BLaER1 treated with 17β-estradiol and CSF1 and Interleukin-3, amounts not matched to agents 10 nM and 100 nM (cell line): Measurements from ENCODE around the gene URAD.

Experiments
- H3K27ac ChIP-seq, 11 experiments: shearing (Covaris generic); formaldehyde crosslinking; 2 replicates each; pipeline ENCODE4 v1.8.1; 2022
- H3K27me3 ChIP-seq, 11 experiments: shearing (Covaris generic); formaldehyde crosslinking; 2 replicates each; pipeline ENCODE4 v1.8.1; 2022
- H3K36me3 ChIP-seq, 11 experiments: shearing (Covaris generic); formaldehyde crosslinking; 2 replicates each; pipeline ENCODE4 v1.8.1; 2022
- H3K4me1 ChIP-seq, 10 experiments: shearing (Covaris generic); formaldehyde crosslinking; 2 replicates each; pipeline ENCODE4 v1.8.1; 2022
- H3K4me2 ChIP-seq, 11 experiments: shearing (Covaris generic); formaldehyde crosslinking; 2 replicates each; pipeline ENCODE4 v1.8.1; 2022
- H3K4me3 ChIP-seq, 10 experiments: shearing (Covaris generic); formaldehyde crosslinking; 2 replicates each; pipeline ENCODE4 v1.8.1; 2022
- H3K9ac ChIP-seq, 11 experiments: shearing (Covaris generic); formaldehyde crosslinking; 2 replicates each; pipeline ENCODE4 v1.8.1; 2022
- H3K9me3 ChIP-seq, 11 experiments: shearing (Covaris generic); formaldehyde crosslinking; replicated peaks in 1 of 11; 2 replicates each; pipeline ENCODE4 v1.8.1; 2022
- H4K20me1 ChIP-seq, 11 experiments: shearing (Covaris generic); formaldehyde crosslinking; 2 replicates each; pipeline ENCODE4 v1.8.1; 2022
- Cebpa-rat ChIP-seq, 11 experiments: shearing (Covaris generic); IDR thresholded peaks; 2 replicates each; pipeline ENCODE4 v1.8.1; 2022

URAD gene

GRCh38 chr13:27952876-27953675 lies 35.4 kb downstream of the URAD start:
- Histone ChIP-seq H3K4me2 (peak overlapping the region; percentile 72 to 96 (median 92)), H3K4me3 (peak overlapping the region; percentile 37 to 70 (median 58))

GRCh38 chr13:27942972-27943371 lies 45.5 kb downstream of the URAD start:
- TF ChIP-seq Cebpa-rat (IDR thresholded peaks at IDR 0.05): no peak
- Histone ChIP-seq H3K27ac (no peak overlapping the region), H3K4me3 (no peak overlapping the region), H3K9me3 (peaks cover 20 to 30% (median 24%) of the 10 kb centered on the region in 11 experiments), H3K36me3 (no peaks in the 10 kb centered on the region), H3K27me3 (no peaks in the 10 kb centered on the region), H4K20me1 (no peaks in the 10 kb centered on the region), H3K9ac (no peak overlapping the region), H3K4me2 (no peak overlapping the region), H3K4me1 (no peaks in the 10 kb centered on the region)

More at GRCh38 chr13:27952876-27953675, 35.4 kb downstream of the URAD start:
- peaks cover 53 to 76% (median 70%) of the 10 kb centered on the region in 11 experiments for H3K27me3 ChIP-seq
- H3K36me3 ChIP-seq: no peaks in the 10 kb centered on the region
- peak overlapping the region in 10 of 11 experiments; percentile 45 to 77 (median 66); a peak in 17 of 22 replicates for H3K9ac ChIP-seq
- peaks cover 13 to 20% (median 19%) of the 10 kb centered on the region in 10 experiments; a peak in 19 of 20 replicates for H3K4me1 ChIP-seq
- no peak for TF ChIP-seq Cebpa-rat (IDR thresholded peaks at IDR 0.05)
- H4K20me1 ChIP-seq: peaks cover 0 to 12% (median 0%) of the 10 kb centered on the region in 11 experiments; a peak in 3 of 22 replicates
- peaks cover 0 to 14% (median 3%) of the 10 kb centered on the region in 11 experiments; a peak in 2 of 22 replicates for H3K9me3 ChIP-seq
- H3K27ac ChIP-seq: peak overlapping the region in 6 of 11 experiments; percentile 29 to 71 (median 52); a peak in 10 of 22 replicates

- peaks cover 3 to 10% (median 8%) of the 10 kb centered on the region in 11 experiments for H3K9me3 ChIP-seq
- no peak overlapping the region for H3K9ac ChIP-seq
- H3K4me3 ChIP-seq: no peak overlapping the region
- peaks cover 22 to 31% (median 27%) of the 10 kb centered on the region in 11 experiments for H3K27me3 ChIP-seq
- peaks cover 0 to 7% (median 1%) of the 10 kb centered on the region in 11 experiments; a peak in 6 of 22 replicates for H4K20me1 ChIP-seq
- no peaks in the 10 kb centered on the region for H3K36me3 ChIP-seq
- no peak for TF ChIP-seq Cebpa-rat (IDR thresholded peaks at IDR 0.05)
- no peak overlapping the region for H3K27ac ChIP-seq
- H3K4me2 ChIP-seq: no peak overlapping the region
- no peaks in the 10 kb centered on the region for H3K4me1 ChIP-seq
These were observed 54.7 kb downstream of the URAD start for GRCh38 chr13:27933580-27934328.

- peaks cover 28 to 38% (median 34%) of the 10 kb centered on the region in 11 experiments for H3K27me3 ChIP-seq
- H3K9me3 ChIP-seq: peaks cover 9 to 16% (median 14%) of the 10 kb centered on the region in 11 experiments
- H3K36me3 ChIP-seq: no peaks in the 10 kb centered on the region
- peaks cover 0 to 13% (median 4%) of the 10 kb centered on the region in 11 experiments; a peak in 7 of 22 replicates for H4K20me1 ChIP-seq
- no peaks in the 10 kb centered on the region for H3K4me1 ChIP-seq
- H3K27ac ChIP-seq: no peak overlapping the region
- no peak overlapping the region for H3K4me3 ChIP-seq
- no peak for TF ChIP-seq Cebpa-rat (IDR thresholded peaks at IDR 0.05)
- H3K9ac ChIP-seq: no peak overlapping the region
- H3K4me2 ChIP-seq: no peak overlapping the region
These were observed 55.4 kb downstream of the URAD start for GRCh38 chr13:27933118-27933517.

DNA sequence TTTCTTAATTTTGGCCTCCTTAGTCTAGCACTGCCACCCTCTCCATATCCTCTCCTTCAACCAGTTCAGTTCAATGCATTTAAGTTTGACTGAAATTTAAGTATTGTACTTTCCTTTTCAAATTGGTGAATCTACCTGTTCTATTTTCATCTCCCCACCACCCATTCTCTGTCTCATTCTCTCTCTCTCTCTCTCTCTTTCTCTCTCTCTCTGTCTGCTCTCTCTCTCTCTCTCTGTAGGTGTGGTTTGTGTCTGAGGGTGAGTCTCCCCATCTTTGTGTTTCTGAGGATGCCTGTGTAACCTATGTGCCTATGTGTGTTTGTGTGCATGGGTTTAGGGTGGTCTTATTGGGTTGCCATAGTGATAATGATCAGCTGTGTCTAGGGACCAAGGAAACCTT lies 58.6 kb downstream of the URAD start:
- H3K4me1 ChIP-seq: no peaks in the 10 kb centered on the region
- no peak overlapping the region for H3K4me2 ChIP-seq
- H3K9ac ChIP-seq: no peak overlapping the region
- H3K9me3 ChIP-seq: peaks cover 34 to 48% (median 46%) of the 10 kb centered on the region in 11 experiments
- H4K20me1 ChIP-seq: peaks cover 0 to 27% (median 13%) of the 10 kb centered on the region in 11 experiments; a peak in 11 of 22 replicates
- no peaks in the 10 kb centered on the region for H3K36me3 ChIP-seq
- no peak overlapping the region for H3K27ac ChIP-seq
- no peak overlapping the region for H3K4me3 ChIP-seq
- peaks cover 61 to 70% (median 66%) of the 10 kb centered on the region in 11 experiments for H3K27me3 ChIP-seq
- no peak for TF ChIP-seq Cebpa-rat (IDR thresholded peaks at IDR 0.05)

GRCh38 chr13:27928805-27929753 lies 59.4 kb downstream of the URAD start:
- peaks cover 42 to 56% (median 54%) of the 10 kb centered on the region in 11 experiments for H3K9me3 ChIP-seq
- no peak overlapping the region for H3K4me2 ChIP-seq
- 0 out of 20 replicates have a peak overlapping the region, but pooled peaks of 1 of the 10 experiments have one; percentile 18 for H3K4me3 ChIP-seq
- no peaks in the 10 kb centered on the region; a peak in 1 of 22 replicates for H3K36me3 ChIP-seq
- no peak overlapping the region for H3K9ac ChIP-seq
- no peak for TF ChIP-seq Cebpa-rat (IDR thresholded peaks at IDR 0.05)
- no peaks in the 10 kb centered on the region for H3K4me1 ChIP-seq
- no peak overlapping the region for H3K27ac ChIP-seq
- peaks cover 68 to 78% (median 74%) of the 10 kb centered on the region in 11 experiments for H3K27me3 ChIP-seq
- H4K20me1 ChIP-seq: peaks cover 0 to 34% (median 21%) of the 10 kb centered on the region in 11 experiments; a peak in 15 of 22 replicates

DNA sequence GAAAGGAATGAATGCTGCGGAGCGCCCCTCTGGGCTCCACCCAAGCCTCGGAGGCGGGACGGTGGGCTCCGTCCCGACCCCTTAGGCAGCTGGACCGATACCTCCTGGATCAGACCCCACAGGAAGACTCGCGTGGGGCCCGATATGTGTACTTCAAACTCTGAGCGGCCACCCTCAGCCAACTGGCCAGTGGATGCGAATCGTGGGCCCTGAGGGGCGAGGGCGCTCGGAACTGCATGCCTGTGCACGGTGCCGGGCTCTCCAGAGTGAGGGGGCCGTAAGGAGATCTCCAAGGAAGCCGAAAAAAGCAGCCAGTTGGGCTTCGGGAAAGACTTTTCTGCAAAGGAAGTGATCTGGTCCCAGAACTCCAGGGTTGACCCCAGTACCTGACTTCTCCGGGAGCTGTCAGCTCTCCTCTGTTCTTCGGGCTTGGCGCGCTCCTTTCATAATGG lies 60.1 kb downstream of the URAD start:
- no peak for TF ChIP-seq Cebpa-rat (IDR thresholded peaks at IDR 0.05)
- H3K4me1 ChIP-seq: no peaks in the 10 kb centered on the region
- H4K20me1 ChIP-seq: peaks cover 0 to 37% (median 24%) of the 10 kb centered on the region in 11 experiments; a peak in 15 of 22 replicates
- peak overlapping the region in 2 of 10 experiments; percentile 18 to 38; a peak in 2 of 20 replicates for H3K4me3 ChIP-seq
- H3K27ac ChIP-seq: no peak overlapping the region
- H3K9me3 ChIP-seq: peaks cover 48 to 63% (median 60%) of the 10 kb centered on the region in 11 experiments
- H3K36me3 ChIP-seq: no peaks in the 10 kb centered on the region; a peak in 1 of 22 replicates
- H3K27me3 ChIP-seq: peaks cover 76 to 85% (median 81%) of the 10 kb centered on the region in 11 experiments
- H3K9ac ChIP-seq: no peak overlapping the region
- H3K4me2 ChIP-seq: no peak overlapping the region
